Mucosa of descending colon (tissue), 3 donors: ENCODE results near the gene COL1A1. TPM values are rescaled to one million over a fixed set of nuclear protein-coding genes. Genes with fewer than 3 reads are reported as not detected.

Source experiments
- ATAC-seq: fragments of 200-7000 bp; cut with Tn5 transposase; one replicate; pipeline ENCODE4 v1.9.1; 2020; ENCODE audit warnings: mild to moderate bottlenecking, moderate library complexity
- DNase-seq, 3 donors: peaks; one replicate each; pipeline ENCODE4 v3.0.0-alpha.2; 2020
- H3K36me3 ChIP-seq: fragments of 200-600 bp; one replicate; pipeline ENCODE4 v1.8.0; 2021; ENCODE audit warnings: low read depth, mild to moderate bottlenecking
- H3K4me1 ChIP-seq: fragments of 200-600 bp; one replicate; pipeline ENCODE4 v1.8.0; 2021; ENCODE audit warnings: low read depth, mild to moderate bottlenecking
- H3K4me3 ChIP-seq: fragments of 200-600 bp; one replicate; pipeline ENCODE4 v1.8.0; 2021; ENCODE audit warnings: mild to moderate bottlenecking
- H3K9me3 ChIP-seq: fragments of 200-600 bp; one replicate; pipeline ENCODE4 v1.8.0; 2021; ENCODE audit warnings: mild to moderate bottlenecking
- CTCF ChIP-seq: fragments of 200-600 bp; IDR thresholded peaks from one replicate; pipeline ENCODE4 v1.8.0; 2022; ENCODE audit warnings: antibody characterized with exemption, mild to moderate bottlenecking
- intact Hi-C, 2 donors: fragments of 100-400 bp; cut with DNase I in 1 of 2; cut with micrococcal nuclease in 1 of 2; formaldehyde crosslinking; loops; one replicate each; pipeline versions ENCODE4 v1.11.0 to v1.11.1; 2022; cut with DNase I, micrococcal nuclease
- total RNA-seq, 3 donors: library from RNA; stranded (reverse); fragmentation: NEBNext Ultra II Directional in 2 of 3; extraction: Animal tissue kit (Norgen Biotek cat#: 25700) in 2 of 3; gene quantifications; one replicate each; pipeline versions ENCODE4 v1.2.1 to v1.2.4, GENCODE V29; 2021 to 2023
- donor health status: DM: no; HTN: no; CAD: no; lungs with moderate emphysema.
- donor health status: DM: no; HTN: no; CAD: no.
- donor health status: DM: no; HTN: yes; CAD: no.

Gene COL1A1
- total RNA-seq, 3 donors from 2014 or later, result 53.0 to 248 (median 160) TPM

DNA sequence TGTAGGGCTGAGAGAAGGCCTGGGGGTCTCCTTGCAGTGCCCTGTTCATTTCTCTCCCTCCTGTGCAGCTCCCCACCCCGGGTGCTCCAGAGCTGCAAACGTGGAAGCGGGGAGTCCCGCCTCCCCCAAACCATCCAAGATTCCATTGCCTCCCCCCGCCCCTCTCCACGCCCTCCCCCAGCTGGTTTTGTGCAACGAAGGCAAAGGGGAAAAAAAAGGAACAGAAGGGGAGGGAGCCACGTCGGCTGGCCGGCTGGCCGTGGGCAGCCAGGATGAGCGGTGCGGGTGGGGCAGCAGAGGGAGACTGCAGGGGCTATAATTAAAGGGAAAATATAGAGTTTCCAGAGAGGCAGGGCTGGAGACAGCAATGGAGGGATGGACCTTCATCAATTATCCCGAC, 1.7 kb upstream of the COL1A1 start:
- intact Hi-C loops, result loop anchor here (5.0 kb wide), 2 partner anchors 69 to 94 kb away; partner anchors contain the start of gene TMEM92 (in 1 of the 2)
- Histone ChIP-seq H3K4me1 (peaks cover 26% of the 10 kb centered on the region), H3K4me3 (no peak overlapping the region), H3K36me3 (no peaks in the 10 kb centered on the region), H3K9me3 (no peaks in the 10 kb centered on the region)
- ATAC-seq (no peak), DNase-seq (peak in 1 of 3 donors; percentile 48)
- TF ChIP-seq CTCF, result no peak

DNA sequence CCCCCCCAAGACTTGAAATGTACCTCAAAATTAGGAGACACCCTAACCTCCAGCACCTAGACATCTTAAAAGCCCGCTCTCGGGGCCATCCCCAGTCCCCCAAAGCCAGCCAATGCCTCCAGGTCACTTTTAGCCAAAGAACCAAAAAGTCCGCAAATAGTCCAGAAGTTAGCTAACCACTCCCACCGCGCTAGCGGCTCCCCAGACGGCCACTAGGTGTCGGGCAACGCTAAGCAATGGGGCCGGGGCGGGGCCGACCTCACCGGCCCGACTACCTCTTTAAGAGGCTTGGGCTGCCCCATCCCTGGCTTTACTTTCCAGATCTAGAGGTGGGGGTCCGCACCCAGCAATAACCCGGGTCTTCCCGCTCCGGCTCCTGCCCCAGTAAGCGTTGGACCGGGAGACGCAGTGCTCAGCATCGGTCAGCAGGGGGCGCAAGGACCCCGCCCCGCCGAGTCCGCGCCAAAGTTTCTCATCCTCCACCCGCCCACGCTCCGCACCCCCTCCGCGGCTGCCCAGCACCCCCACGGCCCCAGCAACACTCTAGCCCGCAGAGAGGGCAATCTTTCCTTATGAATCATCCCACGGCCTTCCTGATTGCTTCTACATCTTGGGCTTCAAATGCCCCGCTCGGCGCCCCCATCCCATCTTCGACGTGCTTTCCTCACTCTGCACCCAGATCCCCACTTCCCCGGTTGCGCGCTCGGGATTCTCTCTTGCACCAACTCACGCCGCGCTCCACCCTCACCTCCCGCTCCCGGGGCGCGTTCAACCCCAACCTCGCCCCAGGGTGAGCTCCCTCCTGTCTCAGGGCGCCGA, 765 bp downstream of the COL1A1 start:
- Histone ChIP-seq H3K36me3 (no peaks in the 10 kb centered on the region), H3K4me3 (no peak overlapping the region), H3K9me3 (no peaks in the 10 kb centered on the region), H3K4me1 (peaks cover 26% of the 10 kb centered on the region)
- intact Hi-C loops, result loop anchor here (5.0 kb wide), 2 partner anchors 72 to 97 kb away; partner anchors contain the start of gene TMEM92 (in 1 of the 2)
- peak; percentile 98 for TF ChIP-seq CTCF
- ATAC-seq (peak; percentile 85), DNase-seq (peak; percentile 89 to 93 (median 91))

GRCh38 chr17:50199803-50200456, 1.5 kb downstream of the COL1A1 start:
- ATAC-seq (peak; percentile 83), DNase-seq (peak; percentile 83 to 88 (median 85))
- Histone ChIP-seq H3K9me3 (no peaks in the 10 kb centered on the region), H3K4me3 (no peak overlapping the region), H3K36me3 (no peaks in the 10 kb centered on the region), H3K4me1 (peaks cover 26% of the 10 kb centered on the region)
- no peak for TF ChIP-seq CTCF
- intact Hi-C loops, result loop anchor here (5.0 kb wide), 2 partner anchors 72 to 97 kb away; partner anchors contain the start of gene TMEM92 (in 1 of the 2)

DNA sequence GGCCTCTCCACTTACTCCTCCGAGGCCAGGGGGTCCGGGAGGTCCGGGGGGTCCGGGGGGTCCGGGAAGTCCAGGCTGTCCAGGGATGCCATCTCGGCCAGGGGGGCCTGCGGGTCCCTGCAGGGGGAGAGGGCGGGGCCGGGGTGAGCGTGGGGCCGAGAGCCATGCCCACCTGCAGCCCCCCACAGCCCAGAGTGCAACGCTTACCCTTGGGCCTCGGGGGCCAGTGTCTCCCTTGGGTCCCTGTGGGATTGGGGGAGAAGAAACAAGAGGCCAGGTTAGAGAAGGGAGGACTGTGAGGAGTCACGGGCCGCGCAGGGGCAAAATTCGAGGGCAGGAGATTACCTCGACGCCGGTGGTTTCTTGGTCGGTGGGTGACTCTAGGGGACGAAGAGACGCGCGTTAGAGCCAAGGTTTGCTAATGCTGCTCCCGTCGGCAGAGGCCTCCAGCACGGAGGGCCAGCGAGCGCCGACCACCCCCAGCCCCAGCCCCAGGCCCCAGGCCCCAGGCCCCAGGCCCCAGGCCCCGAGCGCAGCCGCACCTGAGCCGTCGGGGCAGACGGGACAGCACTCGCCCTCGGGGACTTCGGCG, 2.1 kb downstream of the COL1A1 start:
- no peaks in the 10 kb centered on the region for H3K9me3 ChIP-seq
- ATAC-seq (no peak), DNase-seq (peak in 2 of 3 donors; percentile 45 to 60)
- intact Hi-C loops, result no loop called here
- TF ChIP-seq CTCF, result no peak
- H3K4me3 ChIP-seq, result no peak overlapping the region
- no peaks in the 10 kb centered on the region for H3K36me3 ChIP-seq
- peaks cover 26% of the 10 kb centered on the region for H3K4me1 ChIP-seq

DNA sequence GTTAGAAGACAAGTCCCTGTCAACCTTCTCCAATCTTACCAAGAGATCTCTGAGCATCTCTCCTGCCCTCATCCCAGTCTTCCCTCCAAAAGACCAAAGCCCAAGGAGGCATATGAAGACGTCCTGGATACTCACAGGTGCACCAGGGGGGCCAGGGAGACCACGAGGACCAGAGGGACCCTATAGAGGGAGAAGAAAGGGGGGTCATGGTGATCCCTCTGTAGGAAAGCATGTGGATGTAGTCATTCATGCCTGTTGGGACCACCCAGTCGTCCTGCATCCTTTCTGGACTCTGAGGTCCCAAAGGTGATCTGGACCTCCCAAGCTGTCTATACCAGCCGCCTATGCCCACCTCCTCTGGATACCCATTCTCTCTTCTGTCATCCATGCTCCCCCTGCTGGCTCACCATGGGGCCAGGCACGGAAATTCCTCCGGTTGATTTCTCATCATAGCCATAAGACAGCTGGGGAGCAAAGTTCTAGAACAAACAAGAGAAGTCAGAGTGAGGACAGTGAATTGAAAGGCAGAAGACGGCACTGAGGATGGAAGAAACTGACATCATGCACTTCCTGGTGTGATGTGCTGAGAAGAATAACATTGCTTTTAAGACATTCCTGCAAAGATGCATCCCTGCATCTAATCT, 3.3 kb downstream of the COL1A1 start:
- DNase-seq (peak; percentile 52 to 84 (median 77)), ATAC-seq (peak; percentile 27)
- intact Hi-C loops, result no loop called here
- no peaks in the 10 kb centered on the region for H3K36me3 ChIP-seq
- no peak overlapping the region for H3K4me3 ChIP-seq
- H3K9me3 ChIP-seq, result no peaks in the 10 kb centered on the region
- TF ChIP-seq CTCF, result peak; percentile 22
- peaks cover 26% of the 10 kb centered on the region for H3K4me1 ChIP-seq
